ENCODE data around the gene PPFIA3.
"Not testable (repeated sequence)": the region's sequence is repeated elsewhere in the genome, so short reads cannot be mapped to it uniquely, and the experiment has no call there.

PPFIA3 gene

DNA sequence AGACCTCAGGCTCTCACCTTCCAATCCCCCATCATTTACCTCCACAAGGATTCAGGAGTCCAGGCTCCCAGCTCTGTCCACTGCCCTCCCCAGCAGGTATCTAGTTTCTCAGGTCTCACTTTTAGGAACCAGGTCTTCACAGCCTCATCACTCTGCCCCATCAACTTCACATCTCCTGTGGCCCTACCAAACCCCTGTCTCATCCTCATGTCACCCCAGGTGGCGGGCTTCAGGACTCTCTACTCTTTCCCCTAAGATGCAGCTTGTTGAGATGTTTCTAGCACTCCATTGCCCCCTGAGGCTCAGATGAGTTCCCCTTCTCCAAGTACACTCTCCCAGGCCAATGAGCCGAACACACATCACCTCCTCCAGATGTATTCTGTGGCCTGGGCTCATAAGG lies 1.5 kb downstream of the PPFIA3 start:
- no peak overlapping the region for H2AK5ac ChIP-seq (ENCODE audit: low read length, severe bottlenecking)
- no peak overlapping the region for H2BK120ac ChIP-seq (ENCODE audit: low read depth, low read length)
- 94% methylated on average over 2 of the region's 2 CpGs for WGBS
- no peak overlapping the region for H3K9ac ChIP-seq (ENCODE audit: low read length)
- H3K79me1 ChIP-seq (replicated peaks; ENCODE audit: low read length, poor library complexity, severe bottlenecking) = peaks cover 1% of the 10 kb centered on the region
- H3K9me3 ChIP-seq (ENCODE audit: control insufficient read depth, low read length) = no peaks in the 10 kb centered on the region
- no peak overlapping the region for H4K91ac ChIP-seq (ENCODE audit: low read length)
- H2BK15ac ChIP-seq (ENCODE audit: low read depth, poor library complexity, severe bottlenecking) = no peak overlapping the region
- H3K27ac ChIP-seq (ENCODE audit: low read length, poor library complexity, severe bottlenecking) = no peak overlapping the region
- H3K36me3 ChIP-seq (ENCODE audit: control insufficient read depth in 1 of 2, insufficient read depth in 2 of 2, low read depth in 1 of 2, low read length in 2 of 2) = peaks cover 0 to 6% of the 10 kb centered on the region in 2 experiments
- H2AFZ ChIP-seq (ENCODE audit: low read depth, low read length) = no peak overlapping the region
- no peak overlapping the region for H4K8ac ChIP-seq (ENCODE audit: low read length)
- H3K4me2 ChIP-seq (ENCODE audit: low read length, poor library complexity, severe bottlenecking) = no peak overlapping the region
- peaks cover 16 to 24% of the 10 kb centered on the region in 2 experiments for H3K27me3 ChIP-seq (ENCODE audit: control insufficient read depth in 1 of 2, insufficient read depth in 1 of 2, low read length in 2 of 2)
- H3K18ac ChIP-seq (ENCODE audit: low read depth in 1 of 2, low read length in 2 of 2) = no peak overlapping the region
- DNase-seq = no peak
- no peak overlapping the region for H3K14ac ChIP-seq (ENCODE audit: low read length in 2 of 2)
- H2BK5ac ChIP-seq (ENCODE audit: low read depth, low read length, poor library complexity, severe bottlenecking) = no peak overlapping the region
- no peak overlapping the region for H3K4me3 ChIP-seq (ENCODE audit: insufficient read depth in 1 of 2, low read depth in 1 of 2, low read length in 2 of 2)
- peaks cover 24% of the 10 kb centered on the region for H3K4me1 ChIP-seq (ENCODE audit: control insufficient read depth, insufficient read depth, low read depth, low read length)
- no peak overlapping the region for H2BK12ac ChIP-seq (ENCODE audit: low read length in 2 of 2)
- no peak overlapping the region for H3K4ac ChIP-seq (ENCODE audit: low read depth in 1 of 2, low read length in 2 of 2)
- no peak overlapping the region for H3K23ac ChIP-seq (ENCODE audit: low read length in 2 of 2)

- not testable (repeated sequence) for H3K14ac ChIP-seq (ENCODE audit: low read length in 2 of 2); H2BK12ac ChIP-seq (ENCODE audit: low read length in 2 of 2); H3K79me1 ChIP-seq (replicated peaks; ENCODE audit: low read length, poor library complexity, severe bottlenecking); H2BK15ac ChIP-seq (ENCODE audit: low read depth, poor library complexity, severe bottlenecking); H3K9ac ChIP-seq (ENCODE audit: low read length); H3K23ac ChIP-seq (ENCODE audit: low read length in 2 of 2); H3K36me3 ChIP-seq (ENCODE audit: control insufficient read depth in 1 of 2, insufficient read depth in 2 of 2, low read depth in 1 of 2, low read length in 2 of 2); H2BK120ac ChIP-seq (ENCODE audit: low read depth, low read length); H2BK5ac ChIP-seq (ENCODE audit: low read depth, low read length, poor library complexity, severe bottlenecking); H2AK5ac ChIP-seq (ENCODE audit: low read length, severe bottlenecking); H3K4me3 ChIP-seq (ENCODE audit: insufficient read depth in 1 of 2, low read depth in 1 of 2, low read length in 2 of 2); H4K91ac ChIP-seq (ENCODE audit: low read length); H3K4ac ChIP-seq (ENCODE audit: low read depth in 1 of 2, low read length in 2 of 2); H3K9me3 ChIP-seq (ENCODE audit: control insufficient read depth, low read length); H4K8ac ChIP-seq (ENCODE audit: low read length); H3K18ac ChIP-seq (ENCODE audit: low read depth in 1 of 2, low read length in 2 of 2); H3K27ac ChIP-seq (ENCODE audit: low read length, poor library complexity, severe bottlenecking); H2AFZ ChIP-seq (ENCODE audit: low read depth, low read length); H3K4me2 ChIP-seq (ENCODE audit: low read length, poor library complexity, severe bottlenecking)
- Histone ChIP-seq H3K4me1 (ENCODE audit: control insufficient read depth, insufficient read depth, low read depth, low read length) (peaks cover 24% of the 10 kb centered on the region), H3K27me3 (ENCODE audit: control insufficient read depth in 1 of 2, insufficient read depth in 1 of 2, low read length in 2 of 2) (peaks cover 16 to 24% of the 10 kb centered on the region in 2 experiments)
- 92% methylated on average over 9 of the region's 10 CpGs for WGBS
- peak; percentile 27 for DNase-seq
Measured at GRCh38 chr19:49121841-49122240, 2.5 kb downstream of the PPFIA3 start.

GRCh38 chr19:49123285-49123684 lies 3.9 kb downstream of the PPFIA3 start:
- not testable (repeated sequence) for H2AFZ ChIP-seq (ENCODE audit: low read depth, low read length)

DNA sequence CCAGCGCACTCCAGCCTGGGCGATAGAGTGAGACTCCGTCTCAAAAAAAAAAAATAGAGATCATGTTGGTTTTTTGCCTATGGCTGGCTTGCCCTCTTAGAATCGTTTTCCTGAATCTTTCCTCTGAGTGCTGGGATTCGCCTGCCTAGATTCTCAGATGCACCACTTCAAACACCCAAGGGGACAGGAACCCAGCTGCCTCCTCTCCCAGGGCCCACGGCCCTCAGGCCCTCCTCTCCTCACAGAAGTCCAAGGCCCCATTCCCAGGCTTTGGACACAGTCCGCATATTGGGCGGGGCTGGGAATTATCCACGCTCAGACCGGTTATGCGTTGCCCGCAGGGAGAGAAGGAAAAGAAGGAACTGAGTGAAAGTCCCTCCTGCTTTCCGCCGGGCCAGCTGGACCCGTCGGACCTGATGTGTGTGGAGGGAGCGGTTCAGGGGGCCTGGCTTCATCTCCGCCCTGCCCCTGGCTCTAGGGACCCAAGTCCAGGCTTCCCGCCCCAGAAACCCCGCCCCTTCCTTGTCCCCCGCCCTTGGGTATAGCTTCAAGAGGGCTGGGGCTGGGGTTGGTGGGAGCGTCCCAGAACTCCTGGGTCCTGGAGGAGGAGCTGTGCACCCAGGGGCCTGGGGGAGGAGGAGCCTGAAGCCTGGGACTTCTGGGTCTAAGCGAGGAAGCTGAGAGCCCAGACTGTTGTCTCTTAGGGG lies 5.8 kb downstream of the PPFIA3 start:
- Histone ChIP-seq H2AK5ac (ENCODE audit: low read length, severe bottlenecking) (no peak overlapping the region), H3K36me3 (ENCODE audit: control insufficient read depth in 1 of 2, insufficient read depth in 2 of 2, low read depth in 1 of 2, low read length in 2 of 2) (no peaks in the 10 kb centered on the region), H4K8ac (ENCODE audit: low read length) (no peak overlapping the region), H3K4me2 (ENCODE audit: low read length, poor library complexity, severe bottlenecking) (no peak overlapping the region), H3K9ac (ENCODE audit: low read length) (no peak overlapping the region), H2BK15ac (ENCODE audit: low read depth, poor library complexity, severe bottlenecking) (no peak overlapping the region), H2BK12ac (ENCODE audit: low read length in 2 of 2) (no peak overlapping the region), H3K14ac (ENCODE audit: low read length in 2 of 2) (no peak overlapping the region), H3K79me1 (replicated peaks; ENCODE audit: low read length, poor library complexity, severe bottlenecking) (peaks cover 2% of the 10 kb centered on the region), H3K4me1 (ENCODE audit: control insufficient read depth, insufficient read depth, low read depth, low read length) (peaks cover 12% of the 10 kb centered on the region), H2BK120ac (ENCODE audit: low read depth, low read length) (no peak overlapping the region), H3K27ac (ENCODE audit: low read length, poor library complexity, severe bottlenecking) (no peak overlapping the region), H3K4me3 (ENCODE audit: insufficient read depth in 1 of 2, low read depth in 1 of 2, low read length in 2 of 2) (no peak overlapping the region), H3K18ac (ENCODE audit: low read depth in 1 of 2, low read length in 2 of 2) (no peak overlapping the region), H3K27me3 (ENCODE audit: control insufficient read depth in 1 of 2, insufficient read depth in 1 of 2, low read length in 2 of 2) (peaks cover 16 to 31% of the 10 kb centered on the region in 2 experiments), H3K4ac (ENCODE audit: low read depth in 1 of 2, low read length in 2 of 2) (peak overlapping the region in 1 of 2 experiments; percentile 21), H3K9me3 (ENCODE audit: control insufficient read depth, low read length) (no peaks in the 10 kb centered on the region), H4K91ac (ENCODE audit: low read length) (no peak overlapping the region), H3K23ac (ENCODE audit: low read length in 2 of 2) (no peak overlapping the region), H2BK5ac (ENCODE audit: low read depth, low read length, poor library complexity, severe bottlenecking) (no peak overlapping the region), H2AFZ (ENCODE audit: low read depth, low read length) (no peak overlapping the region)
- DNase-seq = no peak
- 43% methylated on average over 20 of the region's 23 CpGs for WGBS

More at GRCh38 chr19:49123285-49123684, 3.9 kb downstream of the PPFIA3 start:
- H3K4ac ChIP-seq (ENCODE audit: low read depth in 1 of 2, low read length in 2 of 2); DNase-seq; H2BK120ac ChIP-seq (ENCODE audit: low read depth, low read length); H3K36me3 ChIP-seq (ENCODE audit: control insufficient read depth in 1 of 2, insufficient read depth in 2 of 2, low read depth in 1 of 2, low read length in 2 of 2); H3K23ac ChIP-seq (ENCODE audit: low read length in 2 of 2); H2BK5ac ChIP-seq (ENCODE audit: low read depth, low read length, poor library complexity, severe bottlenecking); H3K18ac ChIP-seq (ENCODE audit: low read depth in 1 of 2, low read length in 2 of 2); H3K9me3 ChIP-seq (ENCODE audit: control insufficient read depth, low read length); H3K9ac ChIP-seq (ENCODE audit: low read length); H3K27ac ChIP-seq (ENCODE audit: low read length, poor library complexity, severe bottlenecking); H3K4me2 ChIP-seq (ENCODE audit: low read length, poor library complexity, severe bottlenecking); H2BK15ac ChIP-seq (ENCODE audit: low read depth, poor library complexity, severe bottlenecking); H3K79me1 ChIP-seq (replicated peaks; ENCODE audit: low read length, poor library complexity, severe bottlenecking); H4K91ac ChIP-seq (ENCODE audit: low read length); H2AK5ac ChIP-seq (ENCODE audit: low read length, severe bottlenecking); H3K14ac ChIP-seq (ENCODE audit: low read length in 2 of 2); H3K4me3 ChIP-seq (ENCODE audit: insufficient read depth in 1 of 2, low read depth in 1 of 2, low read length in 2 of 2); H4K8ac ChIP-seq (ENCODE audit: low read length); H2BK12ac ChIP-seq (ENCODE audit: low read length in 2 of 2): not testable (repeated sequence)
- Histone ChIP-seq H3K27me3 (ENCODE audit: control insufficient read depth in 1 of 2, insufficient read depth in 1 of 2, low read length in 2 of 2) (peaks cover 16 to 24% of the 10 kb centered on the region in 2 experiments), H3K4me1 (ENCODE audit: control insufficient read depth, insufficient read depth, low read depth, low read length) (peaks cover 20% of the 10 kb centered on the region)
- 89% methylated on average over 11 of the region's 11 CpGs for whole genome bisulfite sequencing
